H1 (cell line): ENCODE measurements around the gene GRK6. TPM values are rescaled to one million over a fixed set of nuclear protein-coding genes. Genes with fewer than 3 reads are reported as not detected.

Experiments
- CTCF ChIA-PET: fragments of 300-600 bp; sonication (Branson Sonifier 250); formaldehyde crosslinking; loops from one replicate; lab custom pipeline; 2021; ENCODE audit not compliant: partially characterized antibody; lab: Charles Lee
- POLR2A ChIA-PET: fragments of 300-600 bp; sonication (Branson Sonifier 250); formaldehyde crosslinking; loops from one replicate; lab custom pipeline; 2021; ENCODE audit warnings: inconsistent platforms; ENCODE audit not compliant: partially characterized antibody; lab: Charles Lee
- DNase-seq, 2 experiments: peaks; one replicate each; pipeline versions ENCODE4 v3.0.0 to v3.0.0-alpha.2; 2010 to 2022; ENCODE audit warnings: low spot score in 2 of 2, low read depth in 1 of 2, mixed read lengths in 1 of 2
- FAIRE-seq: peaks from 2 replicates; lab custom pipeline; 2011; peaks lifted over from hg19 to GRCh38; lab: Jason Lieb, UNC
- H2AFZ ChIP-seq: 2 replicates; pipeline ENCODE4 v1.8.1; 2012; ENCODE audit warnings: low read length, inconsistent platforms
- H2AK5ac ChIP-seq: 2 replicates; pipeline ENCODE4 v1.6.1; 2013; ENCODE audit warnings: low read depth, low read length
- H2BK120ac ChIP-seq: replicated peaks from 2 replicates; pipeline ENCODE3; 2013; ENCODE audit warnings: low read depth, low read length, inconsistent platforms
- H2BK12ac ChIP-seq: 2 replicates; pipeline ENCODE4 v1.6.1; 2013; ENCODE audit warnings: low read depth, low read length
- H2BK15ac ChIP-seq: 2 replicates; pipeline ENCODE4 v1.6.1; 2013; ENCODE audit warnings: low read length
- H2BK20ac ChIP-seq: 2 replicates; pipeline ENCODE4 v1.6.1; 2013; ENCODE audit warnings: low read length
- H2BK5ac ChIP-seq: 2 replicates; pipeline ENCODE4 v1.6.1; 2013; ENCODE audit warnings: low read depth, low read length
- H3K14ac ChIP-seq: 2 replicates; pipeline ENCODE4 v1.6.1; 2013; ENCODE audit warnings: inconsistent platforms; ENCODE audit not compliant: insufficient read length
- H3K18ac ChIP-seq: 2 replicates; pipeline ENCODE4 v1.6.1; 2013; ENCODE audit warnings: low read length; ENCODE audit errors: extremely low read depth
- H3K23ac ChIP-seq: 2 replicates; pipeline ENCODE4 v1.6.1; 2013; ENCODE audit warnings: inconsistent platforms; ENCODE audit not compliant: insufficient read length
- H3K23me2 ChIP-seq: 2 replicates; pipeline ENCODE4 v1.6.1; 2013; ENCODE audit warnings: low read depth, low read length
- H3K27ac ChIP-seq: 2 replicates; pipeline ENCODE4 v1.6.1; 2011; ENCODE audit warnings: low read depth, low read length, inconsistent platforms
- H3K27me3 ChIP-seq, 4 experiments: replicated peaks in 1 of 4; 1 replicate in 1 of 4; 2 replicates in 3 of 4; pipeline versions ENCODE4 v1.6.1 to v1.8.1; 2011 to 2013; ENCODE audit warnings: low read length in 3 of 4, mild to moderate bottlenecking in 3 of 4, inconsistent platforms in 2 of 4, mixed read lengths in 2 of 4, moderate library complexity in 1 of 4; ENCODE audit not compliant: control insufficient read depth in 3 of 4, insufficient read depth in 3 of 4; ENCODE audit errors: extremely low read depth in 1 of 4
- H3K36me3 ChIP-seq, 4 experiments: 2 replicates each; pipeline versions ENCODE4 v1.6.1 to v1.8.1; 2011 to 2013; ENCODE audit warnings: mild to moderate bottlenecking in 4 of 4, low read length in 3 of 4, moderate library complexity in 2 of 4, control low read depth in 1 of 4, inconsistent platforms in 1 of 4; ENCODE audit not compliant: insufficient read depth in 4 of 4, control insufficient read depth in 2 of 4
- H3K4ac ChIP-seq: replicated peaks from 2 replicates; pipeline ENCODE3; 2013; ENCODE audit warnings: low read length, low read depth, mixed read lengths, inconsistent platforms; ENCODE audit not compliant: insufficient read length
- H3K4me1 ChIP-seq, 4 experiments: replicated peaks in 1 of 4; 1 replicate in 1 of 4; 2 replicates in 3 of 4; pipeline versions ENCODE4 v1.6.1 to v1.8.1; 2011 to 2013; ENCODE audit warnings: low read length in 3 of 4, inconsistent platforms in 2 of 4, mixed read lengths in 1 of 4; ENCODE audit not compliant: insufficient read depth in 4 of 4, control insufficient read depth in 3 of 4
- H3K4me2 ChIP-seq, 2 experiments: 2 replicates each; pipeline versions ENCODE4 v1.6.1 to v1.8.1; 2011 to 2013; ENCODE audit warnings: low read depth in 2 of 2, low read length in 2 of 2, control low read depth in 1 of 2, inconsistent platforms in 1 of 2, mild to moderate bottlenecking in 1 of 2; ENCODE audit not compliant: insufficient read depth in 1 of 2
- H3K4me3 ChIP-seq, 4 experiments: fragments of 200-600, 300-600 bp in 1 of 4; sonication (generic), shearing (Covaris generic), sonication (Bioruptor Twin) in 1 of 4; 2 replicates each; pipeline versions ENCODE4 v1.5.1 to v1.8.1; 2011 to 2016; ENCODE audit warnings: low read length in 4 of 4, low read depth in 3 of 4, control low read depth in 2 of 4, inconsistent platforms in 2 of 4, mild to moderate bottlenecking in 2 of 4, mixed read lengths in 1 of 4, moderate library complexity in 1 of 4; ENCODE audit not compliant: insufficient read depth in 2 of 4; ENCODE audit errors: extremely low read depth in 1 of 4
- H3K56ac ChIP-seq: replicated peaks from 2 replicates; pipeline ENCODE3; 2013; ENCODE audit warnings: low read depth, mild to moderate bottlenecking, mixed read lengths, low read length, inconsistent platforms; ENCODE audit not compliant: insufficient read length
- H3K79me1 ChIP-seq: 2 replicates; pipeline ENCODE4 v1.6.1; 2013; ENCODE audit warnings: low read depth, low read length, control low read depth
- H3K79me2 ChIP-seq, 2 experiments: 2 replicates each; pipeline versions ENCODE4 v1.6.1 to v1.8.1; 2012 to 2013; ENCODE audit warnings: low read length in 2 of 2, mild to moderate bottlenecking in 2 of 2, inconsistent platforms in 1 of 2; ENCODE audit not compliant: insufficient read depth in 2 of 2, control insufficient read depth in 1 of 2
- H3K9ac ChIP-seq, 4 experiments: replicated peaks in 1 of 4; 1 replicate in 1 of 4; 2 replicates in 3 of 4; pipeline versions ENCODE4 v1.6.1 to v1.8.1; 2011 to 2013; ENCODE audit warnings: low read depth in 3 of 4, low read length in 3 of 4, control low read depth in 2 of 4, mild to moderate bottlenecking in 2 of 4, moderate library complexity in 2 of 4, inconsistent platforms in 1 of 4; ENCODE audit errors: extremely low read depth in 1 of 4
- H3K9me3 ChIP-seq, 2 experiments: 2 replicates each; pipeline versions ENCODE4 v1.6.1 to v1.8.1; 2012 to 2013; ENCODE audit warnings: mild to moderate bottlenecking in 2 of 2, moderate library complexity in 2 of 2, control low read depth in 1 of 2, inconsistent platforms in 1 of 2, low read depth in 1 of 2, low read length in 1 of 2, mixed read lengths in 1 of 2; ENCODE audit not compliant: insufficient read depth in 2 of 2
- H4K20me1 ChIP-seq, 2 experiments: replicated peaks in 1 of 2; 2 replicates each; pipeline versions ENCODE3 to v1.8.1; 2011 to 2013; ENCODE audit warnings: inconsistent platforms in 2 of 2, low read length in 2 of 2, mild to moderate bottlenecking in 1 of 2; ENCODE audit not compliant: insufficient read depth in 2 of 2, control insufficient read depth in 1 of 2
- H4K5ac ChIP-seq: 2 replicates; pipeline ENCODE4 v1.6.1; 2013; ENCODE audit warnings: low read length, low read depth, mixed read lengths, inconsistent platforms; ENCODE audit not compliant: insufficient read length
- H4K8ac ChIP-seq: 2 replicates; pipeline ENCODE4 v1.8.0; 2013; ENCODE audit warnings: mild to moderate bottlenecking, moderate library complexity, low read length, inconsistent platforms; ENCODE audit not compliant: insufficient read depth; ENCODE audit errors: extremely low read depth
- H4K91ac ChIP-seq: replicated peaks from 2 replicates; pipeline ENCODE3; 2013; ENCODE audit warnings: low read length, mixed read lengths, inconsistent platforms; ENCODE audit not compliant: insufficient read length
- CHD2 ChIP-seq: IDR thresholded peaks from 2 replicates; pipeline ENCODE4 v1.6.1; 2012; ENCODE audit warnings: low read length, improper control_type of control experiment
- HDAC6 ChIP-seq: IDR thresholded peaks from one replicate; pipeline ENCODE4 v1.7.1; 2012; ENCODE audit warnings: low read depth, mild to moderate bottlenecking, inconsistent platforms, low read length, moderate library complexity
- JUND ChIP-seq: IDR thresholded peaks from 2 replicates; pipeline ENCODE4 v1.6.1; 2011; ENCODE audit warnings: mild to moderate bottlenecking, improper control_type of control experiment, low read length
- RAD21 ChIP-seq, 2 experiments: IDR thresholded peaks in 1 of 2; conservative IDR thresholded peaks in 1 of 2; 2 replicates each; pipeline ENCODE4 v1.6.1; 2011; ENCODE audit warnings: low read depth in 2 of 2, low read length in 2 of 2, improper control_type of control experiment in 1 of 2, inconsistent platforms in 1 of 2, mild to moderate bottlenecking in 1 of 2, moderate library complexity in 1 of 2
- WGBS, 2 experiments: shearing (Covaris generic) in 1 of 2; methylation state at CpG; one replicate each; pipeline versions ENCODE4 v1.1.6 to v1.1.7; 2013 to 2015; ENCODE audit warnings: low lambda C conversion rate in 2 of 2, mixed read lengths in 2 of 2, inconsistent platforms in 1 of 2, low coverage in 1 of 2, missing lambda C conversion rate in 1 of 2; ENCODE audit not compliant: insufficient replicate concordance in 2 of 2, insufficient coverage in 1 of 2, insufficient read length in 1 of 2; ENCODE audit errors: extremely low coverage in 1 of 2, missing lambda C conversion rate in 1 of 2; 5-methylcytosine and 5-hydroxymethylcytosine counted together
- polyA plus RNA-seq, 7 experiments: library from polyadenylated mRNA; depleted of rRNA in 3 of 7; stranded (reverse) in 5 of 7; unstranded in 2 of 7; fragments of >200 nt in 5 of 7; fragments of 200-250 nt in 2 of 7; gene quantifications; 1 replicate in 5 of 7; 2 replicates in 1 of 7; 4 replicates in 1 of 7; pipeline versions ENCODE4 v1.2.1 to v1.2.3, GENCODE V29; 2011 to 2013; ENCODE audit warnings: missing spikeins in 2 of 7, mixed read lengths in 2 of 7
- total RNA-seq: library from RNA; stranded (reverse); fragmentation: NEBNext Ultra II Directional; extraction: Animal tissue kit (Norgen Biotek cat#: 25700); gene quantifications from 2 replicates; pipeline ENCODE4 v1.2.1, GENCODE V29; 2021

Gene GRK6
- total and polyA plus RNA-seq, 2 of the 8 experiments (the other 6 are each of a cell fraction or from before 2014, with no cell fraction given): 31.8 to 57.8 TPM

GRCh38 chr5:177397875-177398390 is 28.5 kb upstream of the GRK6 start:
- Histone ChIP-seq H3K36me3 (no peaks in the 10 kb centered on the region), H3K9ac (no peak overlapping the region), H3K79me1 (no peaks in the 10 kb centered on the region), H2AK5ac (no peak overlapping the region), H3K9me3 (no peaks in the 10 kb centered on the region), H2BK120ac (no peak overlapping the region), H3K27ac (no peak overlapping the region), H3K56ac (no peak overlapping the region), H2BK15ac (no peak overlapping the region), H3K4me1 (peaks cover 0 to 4% (median 4%) of the 10 kb centered on the region in 4 experiments; a peak in 4 of 7 replicates), H2BK5ac (no peak overlapping the region), H3K27me3 (peaks cover 0 to 26% (median 18%) of the 10 kb centered on the region in 4 experiments; a peak in 6 of 7 replicates), H3K23me2 (peaks cover under 1% of the 10 kb centered on the region; the same call in 1 of the 2 replicates), H2BK12ac (no peak overlapping the region), H3K4me3 (no peak overlapping the region), H2AFZ (no peak overlapping the region), H2BK20ac (no peak overlapping the region), H3K14ac (no peak overlapping the region), H3K4ac (no peak overlapping the region), H4K8ac (no peak overlapping the region), H3K4me2 (no peak overlapping the region), H4K20me1 (no peaks in the 10 kb centered on the region), H3K18ac (no peak overlapping the region), H4K5ac (no peak overlapping the region), H3K79me2 (no peaks in the 10 kb centered on the region), H3K23ac (no peak overlapping the region), H4K91ac (no peak overlapping the region)
- DNase-seq (no peak), FAIRE-seq (no peak)
- CTCF ChIA-PET: interaction anchor here (0.8 to 18.7 kb wide), 3 partner anchors 13 to 51 kb away, joined by 3 to 363 read pairs (median 4); partner anchors contain the start of gene SLC34A1
- POLR2A ChIA-PET: interaction anchor here (1.0 to 10.8 kb wide), 4 partner anchors 11 to 57 kb away, joined by 3 to 143 read pairs (median 6); partner anchors contain the start of gene PRR7
- WGBS, 2 experiments: 95% methylated on average over 10 of the region's 16 CpGs; no CpG with 5 or more reads in 1 of the 2 experiments
- TF ChIP-seq RAD21 (IDR thresholded peaks at IDR 0.05 in 1 of 2, conservative IDR thresholded peaks at IDR 0.05 in 1 of 2; ENCODE audit: low read depth in 2 of 2, low read length in 2 of 2): no peak
- no peak for TF ChIP-seq HDAC6
- no peak for TF ChIP-seq JUND
- no peak for TF ChIP-seq CHD2
